HG02571 (cell line): ENCODE measurements around the gene EPN3.

Experiments used
- ATAC-seq: cut with Tn5 transposase; IDR thresholded peaks from one replicate; pipeline ENCODE4 v1.9.1; 2021; ENCODE audit warnings: mild to moderate bottlenecking, moderate library complexity; ENCODE audit not compliant: unreplicated experiment

EPN3 gene

DNA sequence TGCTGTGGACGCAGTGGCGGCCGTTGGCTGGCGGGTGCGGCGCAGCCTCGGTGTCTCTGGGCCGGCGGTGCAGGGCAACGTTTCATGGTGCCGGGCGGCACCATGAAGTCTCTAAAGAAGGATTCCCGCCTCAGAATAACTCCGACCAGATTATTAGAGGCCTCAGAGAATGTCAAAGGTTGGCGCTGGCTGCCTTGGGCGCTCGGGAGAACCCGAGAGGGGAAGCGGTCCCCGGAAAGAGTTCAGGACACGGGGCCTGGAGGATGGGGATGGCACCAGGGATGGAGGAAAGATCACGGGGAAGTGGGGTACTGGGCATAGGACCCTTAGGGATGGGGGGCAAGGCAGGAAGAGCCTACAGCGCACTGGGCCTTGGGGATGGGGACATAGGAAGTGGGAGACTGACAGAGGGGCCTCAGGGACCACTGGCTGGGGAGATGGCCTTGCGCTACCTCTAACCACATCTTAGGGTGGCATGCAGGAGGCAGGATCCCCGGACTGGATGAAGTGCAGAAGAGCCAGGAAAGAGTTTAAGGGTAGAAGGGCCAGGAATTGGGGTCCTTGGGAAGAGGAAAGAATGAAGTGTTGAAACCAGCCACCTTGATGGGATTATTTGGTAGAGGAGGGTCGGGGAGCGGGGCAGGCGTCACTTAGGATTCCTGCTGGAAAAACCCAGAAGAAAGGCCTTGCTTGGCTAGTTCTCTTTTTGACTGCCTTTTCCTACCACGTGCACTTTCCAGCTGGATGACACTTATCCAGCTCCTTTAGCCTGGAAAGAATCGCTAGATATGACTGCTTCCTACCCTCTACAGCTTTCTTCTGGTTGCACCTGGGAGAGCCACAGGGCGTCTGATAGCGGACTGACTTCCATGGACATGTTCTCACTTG is 23.7 kb upstream of the EPN3 start:
- ATAC-seq: no peak

DNA sequence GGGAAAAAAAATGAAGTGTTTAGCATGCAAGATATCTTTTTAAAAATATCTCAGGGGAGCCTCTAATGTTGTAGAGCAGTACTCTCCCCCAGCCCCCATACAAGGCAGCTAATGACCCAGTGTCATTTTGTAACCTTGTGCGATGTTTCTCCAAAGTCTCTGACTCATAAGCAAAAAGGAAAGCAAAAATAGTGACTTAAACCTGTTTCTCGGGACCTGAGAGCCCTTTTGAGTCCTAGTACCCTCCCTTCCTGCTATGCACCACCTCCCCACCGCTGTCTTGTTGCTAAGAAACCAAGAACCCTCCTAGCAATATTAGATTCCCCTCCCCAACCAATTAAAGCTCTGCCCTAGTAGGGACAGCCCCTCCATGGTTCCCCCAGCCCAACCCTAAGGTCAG is 21.5 kb upstream of the EPN3 start:
- ATAC-seq: peak; percentile 67

DNA sequence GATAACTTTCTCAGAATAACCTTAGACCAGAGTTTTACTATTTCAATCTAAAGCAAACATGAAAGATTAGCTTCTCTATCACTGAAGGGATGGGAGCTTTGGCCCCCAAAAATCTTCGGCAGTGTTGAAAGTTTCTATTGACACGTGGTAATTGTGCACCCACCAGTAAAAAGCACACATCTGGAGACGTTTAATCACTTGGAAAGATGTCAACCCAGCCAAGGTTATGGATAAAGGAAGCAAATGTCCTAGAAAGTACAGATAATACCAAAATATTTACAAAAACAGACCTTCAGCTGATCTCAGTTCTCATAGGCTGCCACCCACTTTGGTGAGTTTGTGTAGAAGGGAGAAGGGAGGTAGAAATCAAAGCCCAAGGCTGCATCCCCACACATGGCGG is 19.0 kb upstream of the EPN3 start:
- ATAC-seq: no peak

DNA sequence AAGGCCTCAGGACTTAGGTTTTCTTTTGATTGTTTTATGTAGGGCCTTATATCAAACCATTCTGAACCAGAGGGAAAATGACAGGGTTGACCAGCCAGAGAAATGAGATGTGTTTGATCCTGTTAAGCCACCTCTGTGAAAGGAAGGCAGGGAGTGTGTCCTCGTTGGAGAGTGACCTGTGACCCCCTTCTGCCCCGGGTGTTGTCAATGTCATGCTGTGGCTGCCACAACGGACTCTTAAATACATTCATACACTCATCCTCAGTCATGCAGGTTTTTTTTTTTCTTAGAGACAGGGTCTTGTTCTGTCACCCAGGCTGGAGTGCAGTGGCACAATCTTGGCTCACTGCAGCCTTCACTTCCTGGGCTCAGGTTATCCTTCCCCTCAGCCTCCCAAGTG is 18.1 kb upstream of the EPN3 start:
- ATAC-seq: no peak

DNA sequence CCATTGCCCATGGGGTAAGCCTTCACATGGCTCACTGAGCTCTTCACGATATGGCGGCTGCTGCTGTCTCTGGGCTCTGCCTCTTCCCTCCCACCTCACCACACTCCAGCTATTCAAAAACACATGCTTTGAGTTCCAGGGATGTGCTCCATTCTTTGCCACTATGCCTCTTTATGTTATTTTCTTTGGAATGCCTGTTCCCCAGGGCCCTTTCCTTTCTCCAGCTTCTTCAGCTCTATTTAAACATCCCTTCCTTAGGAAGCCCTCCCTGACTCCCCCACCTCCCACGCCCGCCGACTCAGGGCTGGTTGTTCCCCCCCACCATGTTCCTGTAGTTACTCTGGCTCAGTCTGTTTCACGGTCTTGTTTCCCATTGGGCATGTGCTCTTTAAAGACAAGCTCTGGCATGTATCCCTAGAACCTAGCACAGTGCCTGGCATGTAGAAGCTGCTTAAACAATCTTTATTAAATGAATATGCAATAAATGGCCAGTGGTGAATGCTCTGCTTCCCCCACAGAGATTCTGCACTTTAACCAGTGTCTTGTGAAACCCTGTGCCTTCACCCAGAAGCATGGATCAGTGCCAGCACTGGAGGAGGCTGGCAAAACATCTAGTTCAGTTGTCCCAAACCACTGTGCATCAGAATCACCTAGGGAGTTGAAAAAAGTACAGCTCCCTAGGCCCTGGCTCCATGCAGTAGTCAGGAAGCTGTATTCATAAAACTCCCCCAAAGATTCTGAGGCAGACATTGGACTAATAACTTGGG is 17.4 kb upstream of the EPN3 start:
- ATAC-seq: no peak

DNA sequence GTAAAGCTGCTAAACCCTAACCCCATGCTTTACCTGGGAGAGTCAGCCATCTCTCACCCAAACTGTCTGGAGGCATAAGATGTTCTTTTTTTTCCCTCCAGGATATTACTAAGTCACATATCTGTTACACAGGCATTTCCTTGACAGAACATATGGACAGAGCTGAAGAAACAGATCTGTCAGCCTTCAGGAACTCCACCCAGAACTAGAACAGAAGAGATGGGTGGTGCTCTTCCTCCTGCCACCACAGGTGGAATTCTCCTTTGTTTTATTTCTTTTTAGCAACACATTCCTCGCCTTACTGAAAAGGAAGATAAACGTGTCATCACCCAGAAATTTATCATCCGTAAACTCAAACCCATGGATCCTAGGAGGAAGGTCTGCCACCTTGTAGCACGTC is 15.5 kb upstream of the EPN3 start:
- no peak for ATAC-seq

DNA sequence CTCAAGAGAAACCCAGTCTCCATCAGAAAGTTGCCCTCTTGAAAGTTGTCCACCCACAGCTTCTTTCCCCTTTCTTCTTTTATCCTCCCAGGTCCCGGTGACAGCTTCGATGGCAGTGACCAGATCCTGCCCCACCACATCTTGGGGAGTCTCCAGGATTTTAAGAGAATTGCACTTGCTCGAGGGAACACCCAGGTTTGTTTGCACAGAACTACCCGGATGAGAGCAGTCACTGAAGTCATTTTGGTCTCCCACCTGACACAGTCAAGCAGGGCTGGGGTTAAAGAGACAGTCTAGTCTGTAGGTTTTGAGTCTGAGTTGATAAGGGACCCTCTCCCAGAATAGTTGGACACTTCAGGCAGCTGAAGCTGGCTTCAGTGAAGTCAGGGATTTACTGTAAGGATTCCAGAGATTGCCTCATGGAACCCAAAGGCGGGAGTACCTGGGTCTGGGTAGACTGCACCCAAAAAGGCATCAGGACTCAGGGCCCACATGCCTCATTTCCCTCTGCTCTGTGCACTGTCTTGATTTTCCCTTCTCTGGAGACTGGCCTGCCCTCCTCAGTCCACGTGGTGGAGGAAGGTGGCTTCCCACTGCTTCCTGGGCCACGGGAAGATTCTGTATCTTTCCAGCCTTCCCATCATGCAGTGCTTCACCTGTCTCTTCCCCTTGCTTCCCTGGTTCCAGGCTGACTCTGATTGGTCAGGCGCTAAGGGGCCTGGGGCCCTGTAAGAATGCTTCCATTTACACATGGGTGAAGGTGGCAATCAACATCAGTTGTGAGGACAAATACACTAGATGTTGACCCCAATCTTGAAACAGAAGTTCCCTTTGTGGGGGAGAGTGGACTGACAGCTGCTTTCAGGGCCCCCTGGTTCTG is 14.8 kb upstream of the EPN3 start:
- no peak for ATAC-seq

DNA sequence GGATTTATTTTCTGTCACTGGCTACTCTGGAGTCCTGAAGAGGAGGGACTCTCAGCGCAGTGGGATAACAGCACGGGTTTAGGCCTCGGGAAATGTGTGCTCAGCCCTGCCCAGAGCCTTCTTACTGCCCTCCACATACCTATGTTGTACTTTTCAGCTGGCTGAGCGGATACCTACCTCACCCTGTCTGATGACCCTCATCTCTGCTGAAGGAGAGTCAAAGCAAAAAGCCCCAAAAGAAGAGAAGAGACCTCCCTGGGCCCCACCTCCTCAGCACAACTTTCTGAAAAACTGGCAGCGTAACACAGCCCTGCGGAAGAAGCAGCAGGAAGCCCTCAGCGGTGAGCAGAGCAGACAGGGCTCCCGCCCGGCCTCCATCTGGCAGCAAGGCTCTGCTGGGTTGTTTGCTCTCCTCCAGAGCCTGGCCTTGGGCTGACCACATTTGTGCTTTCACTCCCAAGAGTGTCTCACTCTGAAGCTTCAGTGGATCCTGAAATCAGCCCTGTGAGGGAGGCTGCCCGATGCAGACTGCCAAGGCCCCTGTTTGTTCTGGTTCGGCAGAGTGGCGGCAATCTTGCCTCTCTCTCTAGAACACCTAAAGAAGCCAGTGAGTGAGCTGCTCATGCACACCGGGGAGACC is 14.0 kb upstream of the EPN3 start:
- no peak for ATAC-seq

DNA sequence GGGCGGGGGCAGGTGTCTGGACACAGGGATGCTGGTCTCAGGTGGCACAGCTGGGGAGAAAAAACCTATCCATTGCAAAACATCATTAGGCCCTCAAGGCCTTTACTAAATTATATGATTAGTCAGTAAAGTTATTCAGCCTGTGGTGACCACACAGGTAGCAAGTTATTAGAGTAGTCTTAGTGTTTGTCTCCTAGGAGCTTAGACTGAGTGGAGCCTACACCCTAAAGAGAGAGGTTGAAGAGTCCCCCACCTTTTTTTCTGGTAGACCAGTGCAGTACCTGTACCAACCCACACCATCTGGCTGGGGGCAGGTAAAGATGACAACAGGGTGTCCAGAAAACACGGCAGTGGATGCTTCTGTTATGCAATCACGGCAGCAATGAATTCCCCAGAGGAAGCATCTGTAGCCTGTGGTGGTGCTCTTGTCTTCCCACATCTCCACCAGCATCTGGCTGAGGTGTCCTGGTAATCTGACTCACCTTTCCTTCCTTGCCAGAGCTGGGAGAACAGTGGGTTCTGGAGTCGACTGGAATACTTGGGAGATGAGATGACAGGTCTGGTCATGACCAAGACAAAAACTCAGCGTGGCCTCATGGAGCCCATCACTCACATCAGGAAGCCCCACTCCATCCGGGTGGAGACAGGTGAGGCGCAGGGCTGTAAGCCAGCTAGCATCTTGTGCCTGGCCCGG is 13.2 kb upstream of the EPN3 start:
- no peak for ATAC-seq

DNA sequence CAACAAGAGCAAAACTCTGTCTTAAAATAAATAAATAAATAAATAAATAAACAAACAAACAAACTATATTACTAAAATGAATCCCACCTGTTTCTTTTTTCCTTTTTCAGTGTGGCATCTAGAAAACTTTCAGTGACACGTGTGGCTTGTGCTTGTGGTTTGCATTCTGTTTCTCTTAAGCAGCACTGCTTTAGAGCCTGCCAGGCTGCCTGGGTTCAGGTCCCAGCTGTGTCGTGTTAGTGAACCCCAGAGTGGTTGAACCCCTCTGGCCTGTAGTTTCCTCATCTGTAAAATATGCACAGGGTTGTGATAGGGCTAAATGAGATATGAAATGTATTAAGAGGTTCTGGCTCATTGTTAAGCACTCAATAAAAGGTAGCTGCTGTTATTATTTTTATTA is 12.1 kb upstream of the EPN3 start:
- ATAC-seq: no peak

DNA sequence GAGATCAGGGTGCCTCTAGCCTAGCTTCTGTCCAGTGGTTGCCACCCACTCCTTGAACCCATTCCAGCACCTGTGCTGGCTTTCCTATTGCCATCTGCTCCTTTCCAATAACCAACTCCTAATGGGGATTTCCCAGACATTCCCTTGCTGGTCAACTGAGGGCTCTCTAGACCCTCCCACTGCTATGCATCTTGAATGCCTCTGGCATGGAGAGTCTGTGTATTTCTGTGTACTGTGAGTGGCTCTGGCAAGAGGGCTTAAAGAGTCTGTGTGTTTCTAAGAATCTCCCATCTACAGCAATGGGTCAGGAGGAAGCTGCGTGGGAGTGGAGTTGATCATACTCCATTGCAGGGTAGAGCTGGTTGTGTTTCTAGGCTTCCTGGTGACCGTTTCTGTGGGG is 11.0 kb upstream of the EPN3 start:
- no peak for ATAC-seq

DNA sequence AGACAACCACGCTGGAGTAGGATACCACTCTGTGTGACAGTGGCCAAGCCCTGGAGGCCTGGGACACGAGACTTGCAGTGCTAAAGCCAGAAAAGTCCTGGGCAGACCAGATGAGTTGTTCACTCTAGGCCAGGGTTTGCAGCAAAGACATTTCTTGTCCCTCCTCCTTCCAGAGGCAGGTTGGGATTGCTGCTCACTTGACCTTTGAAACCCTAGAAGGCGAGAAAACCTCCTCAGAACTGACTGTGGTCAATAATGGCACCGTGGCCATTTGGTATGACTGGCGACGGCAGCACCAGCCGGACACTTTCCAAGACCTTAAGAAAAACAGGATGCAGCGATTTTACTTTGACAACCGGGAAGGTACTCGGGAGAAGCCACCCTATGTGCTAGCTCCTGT is 9.8 kb upstream of the EPN3 start:
- ATAC-seq: no peak

DNA sequence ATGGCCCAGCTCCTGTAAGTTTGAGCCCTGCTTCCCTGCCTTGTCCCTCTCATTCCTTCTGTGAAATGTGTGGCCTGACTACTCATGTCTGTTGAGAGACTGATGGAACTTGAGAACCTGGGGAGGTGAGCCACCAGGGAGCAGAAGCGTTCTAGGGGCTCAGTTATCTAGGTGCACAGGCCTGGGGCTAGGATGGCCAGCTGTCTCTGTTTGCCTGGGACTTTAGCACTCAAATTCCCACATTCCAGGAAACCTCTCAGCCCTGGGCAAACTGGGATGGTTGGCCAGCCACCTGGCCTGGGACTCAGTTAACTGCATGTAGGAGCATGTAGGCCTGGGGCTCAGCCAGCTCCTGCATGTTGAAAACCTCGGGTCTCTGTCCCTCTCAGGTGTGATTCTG is 9.3 kb upstream of the EPN3 start:
- ATAC-seq: no peak

DNA sequence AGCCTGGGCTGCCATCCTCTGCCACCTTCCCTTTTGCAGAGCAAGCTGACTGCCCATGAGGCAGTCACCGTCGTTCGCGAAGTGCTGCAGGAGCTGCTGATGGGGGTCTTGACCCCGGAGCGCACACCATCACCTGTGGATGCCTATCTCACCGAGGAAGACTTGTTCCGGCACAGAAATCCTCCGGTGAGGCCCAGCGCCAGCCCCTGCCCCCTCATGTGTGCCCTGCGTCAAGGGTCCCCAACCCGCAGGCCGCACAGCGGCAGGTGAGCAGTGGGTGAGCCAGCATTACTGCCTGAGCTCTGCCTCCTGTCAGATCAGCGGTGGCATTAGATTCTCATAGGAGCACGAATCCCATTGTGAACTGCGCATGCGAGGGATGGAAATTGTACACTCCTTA is 7.7 kb upstream of the EPN3 start:
- ATAC-seq: no peak

DNA sequence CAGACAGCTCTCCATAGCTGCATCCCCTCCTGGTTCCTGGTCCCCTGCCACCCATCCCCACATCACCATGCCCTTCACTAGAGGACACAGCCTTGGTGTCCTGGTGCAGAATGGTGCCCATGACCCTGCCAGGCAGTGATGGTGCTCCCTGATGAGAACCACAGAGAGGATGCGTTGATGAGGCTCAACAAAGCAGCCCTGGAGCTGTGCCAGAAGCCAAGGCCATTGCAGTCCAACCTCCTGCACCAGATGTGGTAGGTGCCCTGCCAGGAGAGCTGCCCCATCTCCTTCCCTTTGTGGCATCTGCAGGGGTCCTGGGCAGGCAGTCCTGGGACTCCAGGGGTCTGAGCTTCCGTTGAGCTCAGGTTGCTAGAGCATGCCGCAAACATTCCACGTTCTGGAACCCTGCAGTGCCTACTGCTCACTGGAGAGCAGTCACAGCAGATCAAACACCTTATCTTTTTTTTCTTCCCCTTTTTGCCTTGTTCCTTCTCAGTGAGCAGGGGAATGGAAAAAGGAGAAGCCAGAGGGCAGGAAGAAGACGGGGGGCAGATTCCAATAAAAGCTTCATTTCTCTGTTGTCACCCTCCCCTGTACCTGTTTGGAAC is 5.3 kb upstream of the EPN3 start:
- no peak for ATAC-seq

DNA sequence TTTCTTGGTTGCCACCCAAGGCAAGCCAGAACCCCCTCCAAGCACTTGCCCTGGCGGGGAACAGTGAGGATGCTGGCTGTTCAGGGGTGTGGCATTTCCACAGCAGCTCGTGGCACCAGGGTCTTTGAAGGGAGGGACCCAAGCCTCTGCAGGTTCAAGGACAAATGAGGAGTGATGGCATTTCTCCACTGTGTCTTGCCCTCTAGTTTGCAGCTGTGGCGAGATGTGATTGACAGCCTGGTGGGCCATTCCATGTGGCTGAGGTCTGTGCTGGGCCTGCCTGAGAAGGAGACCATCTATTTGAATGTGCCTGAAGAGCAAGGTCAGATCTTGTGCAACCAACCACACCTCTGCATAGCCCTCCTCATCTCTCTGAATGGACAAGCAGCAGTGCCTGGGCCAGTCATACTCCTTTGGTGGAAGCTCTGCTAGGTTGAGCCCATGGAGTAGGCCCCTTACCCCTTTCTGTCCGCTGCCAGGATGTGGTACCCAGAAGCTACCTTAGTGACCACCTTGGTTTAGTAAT is 4.5 kb upstream of the EPN3 start:
- no peak for ATAC-seq

DNA sequence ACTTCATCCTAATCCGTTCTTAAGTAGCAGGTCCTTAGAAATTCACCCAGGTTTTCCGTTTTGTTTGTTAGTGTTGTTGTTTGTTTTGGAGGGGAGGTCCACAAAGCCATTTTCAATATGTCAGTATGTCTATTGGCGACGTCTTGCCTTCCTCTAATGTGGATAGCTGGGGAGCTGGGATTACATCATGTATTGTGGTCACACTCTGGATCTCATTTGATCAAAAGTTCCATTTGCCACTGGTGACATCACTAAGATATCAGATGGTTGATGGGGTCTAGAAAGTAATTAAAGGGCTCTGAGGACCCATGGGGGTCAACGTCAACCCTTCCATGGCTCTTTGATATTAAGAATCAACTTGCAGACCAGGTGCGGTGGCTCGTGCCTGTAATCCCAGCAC is 2.7 kb upstream of the EPN3 start:
- ATAC-seq: no peak

DNA sequence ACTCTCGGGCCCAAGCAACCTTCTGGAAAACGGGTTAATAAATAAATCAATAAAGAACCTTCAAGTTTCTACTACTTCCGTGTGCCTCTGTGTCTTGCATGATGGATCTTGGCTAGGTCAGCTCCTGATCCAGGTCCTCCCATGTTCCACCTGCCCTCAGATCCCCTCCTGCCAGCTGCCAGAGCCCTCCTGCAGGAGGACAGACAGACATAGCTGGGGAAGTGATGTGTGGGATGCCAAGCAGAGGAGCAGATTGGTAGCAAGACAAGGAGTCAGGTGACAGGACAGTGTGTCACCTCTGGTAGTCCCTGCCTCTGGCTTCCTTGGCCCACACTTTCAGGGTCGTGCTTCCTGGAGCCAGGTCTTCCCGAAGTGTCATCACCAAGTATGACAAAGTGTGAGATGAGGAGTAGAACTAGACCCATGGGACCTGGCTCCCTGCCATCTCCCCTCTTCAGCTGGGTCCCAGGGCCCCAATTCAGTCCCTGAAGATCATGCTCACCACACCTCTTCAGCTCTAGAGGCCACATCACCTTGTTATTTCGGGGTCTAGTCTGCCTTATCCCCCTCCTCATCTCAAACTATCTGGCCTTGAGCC is 1.0 kb upstream of the EPN3 start:
- no peak for ATAC-seq

DNA sequence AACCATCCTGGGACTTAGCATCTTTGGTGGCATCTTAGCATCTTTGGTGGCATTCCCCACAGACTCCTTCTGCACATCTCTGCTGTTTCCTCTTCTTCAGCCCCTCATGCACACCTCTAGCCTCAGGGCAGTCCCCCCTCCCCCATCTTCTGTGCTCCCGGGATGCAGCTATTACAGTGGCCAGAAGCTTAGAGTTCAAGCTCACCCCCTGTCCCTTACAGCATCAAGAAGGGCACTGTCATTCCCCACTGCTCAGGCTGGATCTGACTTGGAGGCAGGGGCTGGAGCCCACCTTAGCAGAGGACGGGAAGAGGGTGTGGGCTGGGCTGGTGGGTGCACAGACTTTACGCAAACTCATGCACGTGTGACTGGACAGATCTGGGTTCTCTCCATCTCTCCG is 650 bp downstream of the EPN3 start:
- ATAC-seq: no peak
